ENCODE results near the gene CCDC12. TPM values are rescaled to one million over a fixed set of nuclear protein-coding genes. Genes with fewer than 3 reads are reported as not detected.
A peak's percentile ranks its signal among the peaks of the same experiment; 100 is the strongest.

CCDC12 gene
- total RNA-seq, 4 donors from 2014 or later = 55.5 to 87.5 (median 67.5) TPM

- intact Hi-C loops (cut with DNase I) = no loop called here
- Histone ChIP-seq H3K9me3 (no peaks in the 10 kb centered on the region), H3K4me1 (peaks cover 10 to 50% (median 16%) of the 10 kb centered on the region in 3 donors), H3K27ac (no peak overlapping the region), H3K4me3 (no peak overlapping the region), H3K36me3 (no peaks in the 10 kb centered on the region), H3K27me3 (peaks cover 11 to 78% (median 16%) of the 10 kb centered on the region in 4 donors)
- DNase-seq = no peak
- 81 to 89% methylated on average over 6 to 7 of the region's 7 CpGs for WGBS, 2 donors
- TF ChIP-seq, protein P1, sequence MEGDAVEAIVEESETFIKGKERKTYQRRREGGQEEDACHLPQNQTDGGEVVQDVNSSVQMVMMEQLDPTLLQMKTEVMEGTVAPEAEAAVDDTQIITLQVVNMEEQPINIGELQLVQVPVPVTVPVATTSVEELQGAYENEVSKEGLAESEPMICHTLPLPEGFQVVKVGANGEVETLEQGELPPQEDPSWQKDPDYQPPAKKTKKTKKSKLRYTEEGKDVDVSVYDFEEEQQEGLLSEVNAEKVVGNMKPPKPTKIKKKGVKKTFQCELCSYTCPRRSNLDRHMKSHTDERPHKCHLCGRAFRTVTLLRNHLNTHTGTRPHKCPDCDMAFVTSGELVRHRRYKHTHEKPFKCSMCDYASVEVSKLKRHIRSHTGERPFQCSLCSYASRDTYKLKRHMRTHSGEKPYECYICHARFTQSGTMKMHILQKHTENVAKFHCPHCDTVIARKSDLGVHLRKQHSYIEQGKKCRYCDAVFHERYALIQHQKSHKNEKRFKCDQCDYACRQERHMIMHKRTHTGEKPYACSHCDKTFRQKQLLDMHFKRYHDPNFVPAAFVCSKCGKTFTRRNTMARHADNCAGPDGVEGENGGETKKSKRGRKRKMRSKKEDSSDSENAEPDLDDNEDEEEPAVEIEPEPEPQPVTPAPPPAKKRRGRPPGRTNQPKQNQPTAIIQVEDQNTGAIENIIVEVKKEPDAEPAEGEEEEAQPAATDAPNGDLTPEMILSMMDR (IDR thresholded peaks at IDR 0.05) = no peak
- no peak for TF ChIP-seq POLR2A (IDR thresholded peaks at IDR 0.05)
Observed at GRCh38 chr3:46884929-46885328, 91.6 kb downstream of the CCDC12 start.

GRCh38 chr3:46884427-46884826 lies 92.1 kb downstream of the CCDC12 start:
- no peak for TF ChIP-seq POLR2A (IDR thresholded peaks at IDR 0.05)
- TF ChIP-seq, protein P1 (IDR thresholded peaks at IDR 0.05) = no peak
- H3K4me1 ChIP-seq = peaks cover 10 to 45% (median 16%) of the 10 kb centered on the region in 3 donors

DNA sequence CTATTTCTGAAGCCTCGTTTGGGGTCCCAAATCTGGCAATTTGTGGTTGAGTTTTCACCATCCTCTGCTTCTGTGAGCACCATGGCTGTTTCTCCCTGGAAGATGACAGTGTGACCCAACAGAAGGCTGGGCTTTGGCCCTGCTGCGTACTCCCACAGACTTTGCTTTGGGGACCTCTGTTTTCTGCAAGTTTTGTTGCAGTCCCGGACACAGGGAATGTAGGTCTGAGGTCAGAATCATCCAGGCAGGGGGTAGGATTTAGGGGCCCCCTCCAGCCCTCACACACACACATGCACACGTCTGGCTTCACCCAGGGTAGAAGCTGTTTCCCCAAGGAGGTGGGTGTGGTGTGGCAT lies 92.7 kb downstream of the CCDC12 start:
- peaks cover 10 to 42% (median 16%) of the 10 kb centered on the region in 3 donors for H3K4me1 ChIP-seq
- intact Hi-C loops (cut with DNase I) = no loop called here
- TF ChIP-seq POLR2A (IDR thresholded peaks at IDR 0.05) = no peak
- TF ChIP-seq, protein P1 (IDR thresholded peaks at IDR 0.05) = no peak

More at GRCh38 chr3:46884427-46884826, 92.1 kb downstream of the CCDC12 start:
- peaks cover 11 to 76% (median 16%) of the 10 kb centered on the region in 4 donors for H3K27me3 ChIP-seq
- WGBS, 2 donors = 67 to 80% methylated on average over 1 to 2 of the region's 5 CpGs
- intact Hi-C loops (cut with DNase I) = no loop called here
- H3K36me3 ChIP-seq = no peaks in the 10 kb centered on the region
- peak overlapping the region in 1 of 4 donors; percentile 60 for H3K4me3 ChIP-seq
- no peak overlapping the region for H3K27ac ChIP-seq
- DNase-seq = no peak
- no peaks in the 10 kb centered on the region for H3K9me3 ChIP-seq

DNA sequence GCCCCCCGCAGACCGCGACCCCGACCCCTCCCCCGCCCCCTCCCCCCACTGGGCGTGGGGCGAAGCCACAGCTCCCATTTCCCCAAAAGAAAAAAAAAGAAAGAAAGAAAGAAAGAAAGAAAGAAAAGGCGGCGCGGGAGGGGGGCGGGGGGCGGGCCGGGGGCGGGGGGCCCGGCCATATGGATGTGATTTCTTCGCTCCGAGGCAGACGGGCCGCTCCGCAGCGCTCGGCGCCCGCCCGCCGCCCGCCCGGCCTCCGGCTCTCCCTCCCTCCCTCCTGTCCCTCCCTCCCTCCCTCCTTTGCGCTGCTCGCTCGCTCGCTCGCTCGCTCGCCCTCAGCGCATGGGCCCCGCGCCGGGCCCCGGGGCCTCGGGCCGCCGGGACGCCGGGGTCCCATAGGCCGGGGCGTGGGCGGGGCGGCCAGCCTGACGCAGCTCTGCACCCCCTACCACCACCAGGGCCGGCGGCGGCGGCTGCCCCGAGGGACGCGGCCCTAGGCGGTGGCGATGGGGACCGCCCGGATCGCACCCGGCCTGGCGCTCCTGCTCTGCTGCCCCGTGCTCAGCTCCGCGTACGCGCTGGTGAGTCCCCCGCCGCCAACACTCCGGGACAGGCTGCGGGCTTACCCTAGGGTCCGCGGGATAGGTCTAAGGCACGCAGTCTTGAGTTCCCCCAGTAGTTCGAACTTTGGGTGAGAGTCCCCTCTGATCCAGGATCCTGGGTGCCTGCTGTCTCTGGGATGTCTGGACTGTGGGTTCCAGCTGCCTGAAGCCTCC lies 93.3 kb downstream of the CCDC12 start:
- TF ChIP-seq POLR2A (IDR thresholded peaks at IDR 0.05) = no peak
- TF ChIP-seq, protein P1 (IDR thresholded peaks at IDR 0.05) = no peak
- Histone ChIP-seq H3K27ac (peak overlapping the region; percentile 68 to 83 (median 76)), H3K9me3 (no peaks in the 10 kb centered on the region), H3K27me3 (peaks cover 11 to 67% (median 16%) of the 10 kb centered on the region in 4 donors), H3K4me1 (peaks cover 10 to 42% (median 16%) of the 10 kb centered on the region in 3 donors), H3K36me3 (no peaks in the 10 kb centered on the region), H3K4me3 (peak overlapping the region; percentile 38 to 74 (median 57))
- WGBS, 2 donors = 8% methylated on average over 16 of the region's 78 CpGs; no CpG with 5 or more reads in 1 of the 2 donors
- no peak for DNase-seq
- intact Hi-C loops (cut with DNase I) = no loop called here

More for the DNA sequence above, 92.7 kb downstream of the CCDC12 start:
- peaks cover 11 to 70% (median 16%) of the 10 kb centered on the region in 4 donors for H3K27me3 ChIP-seq
- H3K27ac ChIP-seq = no peak overlapping the region
- H3K4me3 ChIP-seq = peak overlapping the region in 3 of 4 donors; percentile 54 to 74 (median 60)
- H3K36me3 ChIP-seq = no peaks in the 10 kb centered on the region
- 45% methylated on average over 2 of the region's 4 CpGs; no CpG with 5 or more reads in 1 of the 2 donors for WGBS, 2 donors
- DNase-seq = no peak
- H3K9me3 ChIP-seq = no peaks in the 10 kb centered on the region

DNA sequence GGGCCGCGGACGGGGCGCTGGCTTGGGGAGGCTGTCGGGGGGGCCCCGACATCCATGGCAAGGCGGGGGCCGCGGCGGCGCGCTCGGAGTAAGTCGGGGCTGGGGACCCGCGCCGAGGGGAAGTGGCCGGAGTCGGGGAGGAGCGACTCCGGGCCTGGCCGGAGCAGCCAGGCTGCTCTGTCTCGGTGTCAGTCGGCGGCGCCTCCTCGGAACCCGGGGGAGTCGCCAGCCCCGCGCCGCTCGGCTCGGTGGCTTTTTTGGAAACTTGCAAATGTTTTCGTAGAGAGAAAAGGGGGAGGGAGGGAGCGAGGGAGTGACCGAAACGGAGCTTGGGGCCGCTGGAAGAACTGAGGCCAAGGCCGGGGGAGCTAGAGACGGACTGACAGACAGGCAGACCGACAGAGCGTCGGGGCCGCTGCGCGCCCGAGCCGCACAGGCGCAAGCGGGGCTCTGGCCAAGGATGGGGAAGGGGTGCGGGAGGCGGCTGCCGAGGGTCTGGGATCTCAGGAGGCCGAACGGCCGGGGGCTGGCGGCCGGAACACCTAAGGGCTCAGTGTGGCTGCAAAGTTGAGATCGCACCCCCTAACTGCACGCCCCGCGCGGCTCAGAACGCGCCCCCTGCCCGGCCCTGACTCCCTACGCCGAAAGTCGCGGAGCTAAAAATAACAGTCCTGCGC lies 94.0 kb downstream of the CCDC12 start:
- Histone ChIP-seq H3K36me3 (no peaks in the 10 kb centered on the region), H3K27ac (peak overlapping the region; percentile 68 to 83 (median 76)), H3K4me1 (peaks cover 10 to 42% (median 16%) of the 10 kb centered on the region in 3 donors), H3K27me3 (peaks cover 11 to 67% (median 16%) of the 10 kb centered on the region in 4 donors), H3K4me3 (peak overlapping the region; percentile 38 to 74 (median 57)), H3K9me3 (no peaks in the 10 kb centered on the region)
- no peak for DNase-seq
- WGBS, 2 donors = 0 to 10% methylated on average over 2 to 3 of the region's 72 CpGs
- TF ChIP-seq, protein P1 (IDR thresholded peaks at IDR 0.05) = no peak
- TF ChIP-seq POLR2A (IDR thresholded peaks at IDR 0.05) = no peak
- intact Hi-C loops (cut with DNase I) = no loop called here
